ENCODE measurements around the gene SSC5D. TPM values are rescaled to one million over a fixed set of nuclear protein-coding genes. Genes with fewer than 3 reads are reported as not detected.

SSC5D gene
- polyA plus RNA-seq, 1 of the 3 experiments (the other 2 are of a cell fraction), result 4.9 TPM

- H3K27me3 ChIP-seq (ENCODE audit: insufficient read depth), result no peaks in the 10 kb centered on the region
- H3K27ac ChIP-seq (ENCODE audit: low read depth in 2 of 2, low read length in 1 of 2), result no peak overlapping the region
- H2AFZ ChIP-seq (ENCODE audit: low read depth), result no peak overlapping the region
- ChIA-PET POLR2A (interaction anchor here (0.6 kb wide), 1 partner anchor 26 kb away, joined by 5 read pairs; no protein-coding TSS in a partner anchor), CTCF (interaction anchor here (1.2 to 1.4 kb wide), 2 partner anchors 9 to 40 kb away, joined by 4 to 5 read pairs; no protein-coding TSS in a partner anchor)
- no peaks in the 10 kb centered on the region for H3K9me2 ChIP-seq
- no peak overlapping the region for H3K9ac ChIP-seq
- H3K9me3 ChIP-seq, result no peaks in the 10 kb centered on the region
- H3K4me3 ChIP-seq (ENCODE audit: low read depth in 2 of 2, low read length in 1 of 2), result no peak overlapping the region
- H4K20me1 ChIP-seq (ENCODE audit: insufficient read depth), result no peaks in the 10 kb centered on the region
- peaks cover 11% of the 10 kb centered on the region for H3F3A ChIP-seq (replicated peaks; ENCODE audit: insufficient read depth)
- DNase-seq, result no peak
- no peaks in the 10 kb centered on the region for H3K79me2 ChIP-seq (ENCODE audit: insufficient read depth)
- peaks cover 2 to 24% of the 10 kb centered on the region in 2 experiments; a peak in 3 of 4 replicates for H3K4me1 ChIP-seq (ENCODE audit: control insufficient read depth in 1 of 2, insufficient read depth in 2 of 2, low read depth in 1 of 2, low read length in 1 of 2)
- H3K4me2 ChIP-seq, result no peak overlapping the region
- 76% methylated on average over 17 of the region's 23 CpGs for WGBS (ENCODE audit: low lambda C conversion rate)
- no peaks in the 10 kb centered on the region for H3K36me3 ChIP-seq (replicated peaks in 1 of 2; ENCODE audit: control insufficient read depth in 1 of 2, insufficient read depth in 2 of 2, low read length in 1 of 2)
- no peak for TF ChIP-seq GABPA (IDR thresholded peaks at IDR 0.05; ENCODE audit: low read depth)
Observed at GRCh38 chr19:55544776-55545439, 56.7 kb downstream of the SSC5D start.

DNA sequence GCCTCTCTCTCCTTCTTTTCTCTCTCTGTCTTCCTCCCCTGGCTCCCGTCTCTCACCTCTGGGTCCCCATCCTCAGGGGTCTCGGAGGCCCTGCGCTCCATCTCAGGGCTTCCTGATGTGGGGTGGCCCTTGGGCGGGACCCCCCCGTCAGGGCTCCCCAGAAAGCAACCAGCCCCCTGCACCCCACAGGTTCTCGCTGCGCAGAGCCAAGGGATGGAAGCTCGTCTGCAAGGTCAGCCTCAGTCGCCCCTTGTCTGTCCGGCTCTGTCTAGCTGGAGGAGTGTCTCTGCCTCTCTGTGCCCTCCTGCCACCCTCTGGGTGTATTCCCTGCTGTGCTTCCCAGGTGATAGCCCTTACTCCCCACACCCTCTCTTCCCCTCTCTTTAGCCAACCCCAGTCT, 57.2 kb downstream of the SSC5D start, which contains the start of gene SBK3:
TSS of gene SBK3 (minus strand) at position 101 of the 400 bp plus-strand sequence. CDS start at position 101, 0 bp downstream.
- H2AFZ ChIP-seq (ENCODE audit: low read depth), result no peak within 1 kb of the TSS
- no peak within 1 kb of the TSS for H3K9ac ChIP-seq
- TF ChIP-seq, protein P1, sequence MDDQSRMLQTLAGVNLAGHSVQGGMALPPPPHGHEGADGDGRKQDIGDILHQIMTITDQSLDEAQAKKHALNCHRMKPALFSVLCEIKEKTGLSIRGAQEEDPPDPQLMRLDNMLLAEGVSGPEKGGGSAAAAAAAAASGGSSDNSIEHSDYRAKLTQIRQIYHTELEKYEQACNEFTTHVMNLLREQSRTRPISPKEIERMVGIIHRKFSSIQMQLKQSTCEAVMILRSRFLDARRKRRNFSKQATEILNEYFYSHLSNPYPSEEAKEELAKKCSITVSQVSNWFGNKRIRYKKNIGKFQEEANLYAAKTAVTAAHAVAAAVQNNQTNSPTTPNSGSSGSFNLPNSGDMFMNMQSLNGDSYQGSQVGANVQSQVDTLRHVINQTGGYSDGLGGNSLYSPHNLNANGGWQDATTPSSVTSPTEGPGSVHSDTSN (IDR thresholded peaks at IDR 0.05), result no peak
- TF ChIP-seq FOXJ3 (CRISPR knock-in tag; IDR thresholded peaks at IDR 0.05), result no peak
- no peak for TF ChIP-seq GABPA (IDR thresholded peaks at IDR 0.05; ENCODE audit: low read depth)
- TF ChIP-seq, protein P2, sequence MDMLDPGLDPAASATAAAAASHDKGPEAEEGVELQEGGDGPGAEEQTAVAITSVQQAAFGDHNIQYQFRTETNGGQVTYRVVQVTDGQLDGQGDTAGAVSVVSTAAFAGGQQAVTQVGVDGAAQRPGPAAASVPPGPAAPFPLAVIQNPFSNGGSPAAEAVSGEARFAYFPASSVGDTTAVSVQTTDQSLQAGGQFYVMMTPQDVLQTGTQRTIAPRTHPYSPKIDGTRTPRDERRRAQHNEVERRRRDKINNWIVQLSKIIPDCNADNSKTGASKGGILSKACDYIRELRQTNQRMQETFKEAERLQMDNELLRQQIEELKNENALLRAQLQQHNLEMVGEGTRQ (IDR thresholded peaks at IDR 0.05; ENCODE audit: borderline replicate concordance, low read depth, low read length), result no peak
- no peak for TF ChIP-seq SMC3 (IDR thresholded peaks at IDR 0.05; ENCODE audit: low read depth, low read length)
- TF ChIP-seq FOXM1 (IDR thresholded peaks at IDR 0.05; ENCODE audit: low read depth), result no peak
- TF ChIP-seq, protein P3, sequence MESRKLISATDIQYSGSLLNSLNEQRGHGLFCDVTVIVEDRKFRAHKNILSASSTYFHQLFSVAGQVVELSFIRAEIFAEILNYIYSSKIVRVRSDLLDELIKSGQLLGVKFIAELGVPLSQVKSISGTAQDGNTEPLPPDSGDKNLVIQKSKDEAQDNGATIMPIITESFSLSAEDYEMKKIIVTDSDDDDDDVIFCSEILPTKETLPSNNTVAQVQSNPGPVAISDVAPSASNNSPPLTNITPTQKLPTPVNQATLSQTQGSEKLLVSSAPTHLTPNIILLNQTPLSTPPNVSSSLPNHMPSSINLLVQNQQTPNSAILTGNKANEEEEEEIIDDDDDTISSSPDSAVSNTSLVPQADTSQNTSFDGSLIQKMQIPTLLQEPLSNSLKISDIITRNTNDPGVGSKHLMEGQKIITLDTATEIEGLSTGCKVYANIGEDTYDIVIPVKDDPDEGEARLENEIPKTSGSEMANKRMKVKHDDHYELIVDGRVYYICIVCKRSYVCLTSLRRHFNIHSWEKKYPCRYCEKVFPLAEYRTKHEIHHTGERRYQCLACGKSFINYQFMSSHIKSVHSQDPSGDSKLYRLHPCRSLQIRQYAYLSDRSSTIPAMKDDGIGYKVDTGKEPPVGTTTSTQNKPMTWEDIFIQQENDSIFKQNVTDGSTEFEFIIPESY (IDR thresholded peaks at IDR 0.05; ENCODE audit: borderline replicate concordance, low read depth), result no peak
- TF ChIP-seq REST (IDR thresholded peaks at IDR 0.05; ENCODE audit: low read depth, low read length), result no peak
- TF ChIP-seq, protein P4, sequence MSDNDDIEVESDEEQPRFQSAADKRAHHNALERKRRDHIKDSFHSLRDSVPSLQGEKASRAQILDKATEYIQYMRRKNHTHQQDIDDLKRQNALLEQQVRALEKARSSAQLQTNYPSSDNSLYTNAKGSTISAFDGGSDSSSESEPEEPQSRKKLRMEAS (IDR thresholded peaks at IDR 0.05; ENCODE audit: low read depth), result no peak
- H3K79me2 ChIP-seq (ENCODE audit: insufficient read depth), result no peaks in the 10 kb centered on the region
- 68% methylated on average over 5 of the region's 10 CpGs for WGBS (ENCODE audit: low lambda C conversion rate)
- H3K4me2 ChIP-seq, result no peak within 1 kb of the TSS
- DNase-seq, result no peak
- H3K36me3 ChIP-seq (replicated peaks in 1 of 2; ENCODE audit: control insufficient read depth in 1 of 2, insufficient read depth in 2 of 2, low read length in 1 of 2), result no peaks in the 10 kb centered on the region
- H4K20me1 ChIP-seq (ENCODE audit: insufficient read depth), result no peaks in the 10 kb centered on the region
- no peak within 1 kb of the TSS for H3K4me3 ChIP-seq (ENCODE audit: low read depth in 2 of 2, low read length in 1 of 2)
- no peak within 1 kb of the TSS for H3K27ac ChIP-seq (ENCODE audit: low read depth in 2 of 2, low read length in 1 of 2)
- H3K9me2 ChIP-seq, result no peaks in the 10 kb centered on the region
- peaks cover 15% of the 10 kb centered on the region for H3F3A ChIP-seq (replicated peaks; ENCODE audit: insufficient read depth)
- H3K9me3 ChIP-seq, result no peaks in the 10 kb centered on the region
- ChIA-PET POLR2A (interaction anchor here (0.6 kb wide), 1 partner anchor 26 kb away, joined by 5 read pairs; no protein-coding TSS in a partner anchor), CTCF (interaction anchor here (1.4 kb wide), 1 partner anchor 41 kb away, joined by 4 read pairs; no protein-coding TSS in a partner anchor)
- H3K4me1 ChIP-seq (ENCODE audit: control insufficient read depth in 1 of 2, insufficient read depth in 2 of 2, low read depth in 1 of 2, low read length in 1 of 2), result peaks cover 2 to 28% of the 10 kb centered on the region in 2 experiments; a peak in 3 of 4 replicates
- no peaks in the 10 kb centered on the region for H3K27me3 ChIP-seq (ENCODE audit: insufficient read depth)
